Muscle of arm (tissue), 12 donors: ENCODE results near the gene MAP3K12. TPM values are rescaled to one million over a fixed set of nuclear protein-coding genes. Genes with fewer than 3 reads are reported as not detected.
"Not testable (repeated sequence)": the region's sequence is repeated elsewhere in the genome, so short reads cannot be mapped to it uniquely, and the experiment has no call there.

Experiments
- DNase-seq: peaks from one replicate; pipeline ENCODE4 v3.0.0-alpha.2; 2013
- polyA plus RNA-seq, 12 donors: library from polyadenylated mRNA; unstranded; fragments of 120-200 nt; gene quantifications; one replicate each; pipeline ENCODE4 v1.2.1, GENCODE V29; 2013; ENCODE audit not compliant: insufficient read length in 12 of 12

MAP3K12 gene
- polyA plus RNA-seq, 12 donors: 10.2 to 36.0 (median 14.1) TPM; not detected in 1

DNA sequence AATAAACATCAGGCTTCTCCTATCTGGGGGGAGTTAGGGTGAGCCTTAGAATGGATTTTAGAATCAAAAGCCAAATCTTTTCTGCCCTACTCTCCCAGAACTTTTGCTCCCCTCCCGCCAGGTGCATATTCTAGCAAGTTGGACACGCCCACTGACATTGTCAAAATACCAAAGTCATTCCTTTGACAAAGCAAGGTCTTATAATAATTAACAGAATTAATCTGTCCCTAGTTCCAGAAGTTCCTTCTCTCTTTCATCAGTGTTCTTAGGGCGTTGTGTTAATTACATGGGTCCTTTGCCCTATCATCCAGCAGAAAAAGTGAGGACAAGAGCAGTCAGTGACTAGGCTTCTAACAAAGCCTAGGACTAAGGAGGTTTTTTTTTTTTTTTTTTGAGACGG lies 55.3 kb downstream of the MAP3K12 start:
- no peak for DNase-seq

DNA sequence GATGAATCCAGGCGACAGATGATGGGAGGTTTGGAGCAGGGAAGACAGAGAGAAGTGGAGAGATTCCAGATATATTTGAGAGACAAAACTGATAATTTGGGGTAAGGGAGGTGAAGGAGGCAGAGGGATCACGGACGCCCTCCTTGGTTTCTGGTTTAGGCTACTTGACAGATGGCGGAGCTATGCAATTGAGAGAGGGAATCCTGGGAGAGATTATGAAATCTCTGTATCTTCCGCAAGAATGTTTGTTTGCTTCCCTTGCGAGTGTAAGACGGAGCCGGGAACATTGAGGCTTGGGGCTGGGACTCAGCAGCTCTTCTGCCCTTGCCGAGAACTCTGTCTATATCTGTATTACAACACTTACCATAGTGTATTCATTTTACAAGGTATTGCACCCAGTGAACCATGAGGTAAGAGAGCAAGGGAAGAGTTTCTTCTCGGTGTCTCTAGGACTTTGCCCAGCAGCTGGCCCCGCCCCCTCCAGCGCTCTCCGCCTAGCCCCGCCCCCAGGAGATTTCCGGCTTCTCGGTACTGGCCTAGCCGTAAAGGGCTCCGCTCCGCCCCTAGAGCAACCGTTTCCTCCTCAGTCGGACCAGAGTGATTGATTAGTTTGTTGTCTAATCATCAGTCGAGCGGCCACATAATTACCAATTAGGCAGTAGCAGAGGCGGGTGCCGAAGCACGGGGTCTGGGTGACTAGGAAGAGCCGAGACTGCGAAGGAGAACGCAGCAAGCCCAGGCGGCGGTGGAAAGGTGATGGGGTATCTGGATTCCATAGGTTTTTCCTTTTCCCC lies 58.0 kb downstream of the MAP3K12 start, which contains the start of gene PRR13:
Gene PRR13, plus strand, starts transcription at position 695 of the 794 bp plus-strand sequence. CDS start 981 bp downstream, outside the sequence.
- peak; percentile 99 for DNase-seq

DNA sequence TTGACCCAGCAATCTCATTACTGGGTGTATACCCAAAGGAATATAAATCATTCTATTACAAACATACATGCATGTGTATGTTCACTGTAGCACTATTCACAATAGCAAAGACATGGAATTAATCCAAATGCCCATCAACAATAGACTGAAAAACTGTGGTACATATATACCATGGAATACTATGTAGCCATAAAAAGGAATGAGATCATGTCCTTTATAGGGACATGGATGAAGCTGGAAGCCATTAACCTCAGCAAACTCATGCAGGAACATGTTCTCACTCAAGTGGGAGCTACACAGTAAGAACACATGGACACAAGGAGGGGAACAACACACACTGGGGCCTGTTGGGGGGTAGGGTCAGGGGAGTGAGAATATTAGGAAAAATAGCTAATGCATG lies 59.7 kb downstream of the MAP3K12 start:
- not testable (repeated sequence) for DNase-seq

DNA sequence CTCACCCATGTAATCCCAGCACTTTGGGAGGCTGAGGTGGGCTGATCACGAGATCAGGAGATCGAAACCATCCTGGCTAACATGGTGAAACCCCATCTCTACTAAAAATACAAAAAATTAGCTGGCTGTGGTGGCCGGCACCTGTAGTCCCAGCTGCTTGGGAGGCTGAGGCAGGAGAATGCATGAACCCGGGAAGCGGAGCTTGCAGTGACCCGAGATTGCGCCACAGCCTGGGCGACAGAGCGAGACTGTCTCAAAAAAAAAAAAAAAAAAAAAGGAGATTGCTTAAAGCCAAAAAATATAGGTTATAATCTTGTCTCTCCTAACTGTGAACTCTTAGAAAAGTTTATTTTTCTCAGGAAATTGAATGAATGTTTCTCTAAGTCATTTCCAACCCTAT lies 63.9 kb downstream of the MAP3K12 start:
- DNase-seq: not testable (repeated sequence)

DNA sequence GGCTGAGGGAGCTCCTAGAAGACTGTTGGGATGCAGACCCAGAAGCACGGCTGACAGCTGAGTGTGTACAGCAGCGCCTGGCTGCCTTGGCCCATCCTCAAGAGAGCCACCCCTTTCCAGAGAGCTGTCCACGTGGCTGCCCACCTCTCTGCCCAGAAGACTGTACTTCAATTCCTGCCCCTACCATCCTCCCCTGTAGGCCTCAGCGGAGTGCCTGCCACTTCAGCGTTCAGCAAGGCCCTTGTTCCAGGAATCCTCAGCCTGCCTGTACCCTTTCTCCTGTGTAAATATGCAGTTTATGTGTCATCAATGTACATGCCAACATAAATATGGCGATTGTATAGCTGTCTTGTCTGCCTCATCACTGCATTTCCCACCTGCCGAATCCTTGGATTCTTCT lies 68.1 kb downstream of the MAP3K12 start:
- DNase-seq: no peak

DNA sequence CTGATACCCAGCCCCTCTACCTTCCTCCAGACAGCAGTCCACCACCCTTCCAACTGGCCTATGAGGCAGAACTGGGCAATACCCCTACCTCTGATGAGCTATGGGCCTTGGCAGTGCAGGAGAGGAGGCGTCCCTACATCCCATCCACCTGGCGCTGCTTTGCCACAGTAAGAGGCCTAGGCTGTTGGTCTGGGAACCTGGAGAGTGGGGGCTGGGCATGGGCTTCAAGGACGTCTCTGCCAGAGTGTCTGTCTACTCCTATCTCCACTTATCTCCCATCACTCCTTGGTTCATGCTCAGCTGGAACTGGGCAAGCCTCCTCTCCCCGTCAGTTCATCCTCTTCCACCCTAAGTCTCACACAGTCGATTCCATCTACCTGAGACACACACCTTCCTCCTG lies 69.1 kb downstream of the MAP3K12 start:
- DNase-seq: no peak

Other genes with a start within 250 kb of the MAP3K12 start
- 10 to 100 TPM in 1 of 12 donors, 1 to 10 TPM in 10, not detected in 1; 3.2 to 13.1 (median 6.0) TPM for gene ESPL1, start 231.2 kb downstream of the MAP3K12 start, polyA plus RNA-seq
- 100 to 1,000 TPM in 11 of 12 donors, not detected in 1; 330 to 592 (median 511) TPM for gene PFDN5, start 203.9 kb downstream of the MAP3K12 start, polyA plus RNA-seq
- 10 to 100 TPM in 11 of 12 donors, not detected in 1; 14.9 to 36.4 (median 32.3) TPM for gene MYG1, start 199.8 kb downstream of the MAP3K12 start, polyA plus RNA-seq
- 10 to 100 TPM in 11 of 12 donors, not detected in 1; 34.7 to 68.7 (median 52.3) TPM for gene AAAS, start 177.8 kb downstream of the MAP3K12 start, polyA plus RNA-seq
- 1 to 10 TPM in 1 of 12 donors, under 1 TPM in 5, not detected in 6; 0.05 to 1.2 (median 0.22) TPM for gene SP7, start 163.1 kb downstream of the MAP3K12 start, polyA plus RNA-seq
- gene SP1, start 119.3 kb downstream of the MAP3K12 start, polyA plus RNA-seq: 10 to 100 TPM in 11 of 12 donors, not detected in 1; 37.9 to 66.0 (median 43.3) TPM
- under 1 TPM in 1 of 12 donors, not detected in 11; 0.07 TPM for gene AMHR2, start 75.6 kb downstream of the MAP3K12 start, polyA plus RNA-seq
- gene PRR13, start 57.7 kb downstream of the MAP3K12 start, polyA plus RNA-seq: 100 to 1,000 TPM in 1 of 12 donors, 10 to 100 TPM in 10, not detected in 1; 42.5 to 197 (median 51.4) TPM
- 100 to 1,000 TPM; 459 to 676 (median 588) TPM for gene PCBP2, start 47.4 kb downstream of the MAP3K12 start, polyA plus RNA-seq
- gene TARBP2, start 1.8 kb upstream of the MAP3K12 start, polyA plus RNA-seq: 10 to 100 TPM in 11 of 12 donors, not detected in 1; 16.6 to 27.2 (median 23.1) TPM
- 1 to 10 TPM in 1 of 12 donors, under 1 TPM in 5, not detected in 6; 0.40 to 2.4 (median 0.69) TPM for gene NPFF, start 8.0 kb upstream of the MAP3K12 start, polyA plus RNA-seq
- 10 to 100 TPM in 11 of 12 donors, not detected in 1; 49.0 to 69.4 (median 56.8) TPM for gene ATF7, start 126.9 kb upstream of the MAP3K12 start, polyA plus RNA-seq
- 100 to 1,000 TPM in 11 of 12 donors, not detected in 1; 451 to 820 (median 720) TPM for gene ATP5MC2, start 176.6 kb upstream of the MAP3K12 start, polyA plus RNA-seq
- 100 to 1,000 TPM in 2 of 12 donors, 10 to 100 TPM in 9, not detected in 1; 67.8 to 122 (median 86.3) TPM for gene CALCOCO1, start 228.0 kb upstream of the MAP3K12 start, polyA plus RNA-seq